PC-9 (cell line): ENCODE data around the gene EGFL6. TPM values are rescaled to one million over a fixed set of nuclear protein-coding genes. Genes with fewer than 3 reads are reported as not detected.

Experiments used
- BruUV-seq: library from RNA; stranded (reverse); fragments of 400-500 nt; replicated peaks from 2 replicates; lab custom pipeline; 2021; lab: Mats Ljungman, UMichigan
- CTCF ChIA-PET: fragments of 300-600 bp; sonication (Branson Sonifier 250); formaldehyde crosslinking; loops from one replicate; lab custom pipeline; 2022; ENCODE audit warnings: antibody characterized with exemption; lab: Charles Lee
- POLR2A ChIA-PET: fragments of 300-600 bp; sonication (Branson Sonifier 250); formaldehyde crosslinking; loops from one replicate; lab custom pipeline; 2022; ENCODE audit warnings: antibody characterized with exemption; ENCODE audit not compliant: unreplicated experiment; lab: Charles Lee
- DNase-seq, 2 experiments: peaks; one replicate each; pipeline versions ENCODE4 v3.0.0 to v3.0.0-alpha.2; 2015 to 2022; ENCODE audit warnings: mixed read lengths in 1 of 2
- H2AFZ ChIP-seq: fragments of 200-600 bp; sonication (generic); 2 replicates; pipeline ENCODE4 v1.8.1; 2017; ENCODE audit warnings: antibody characterized with exemption
- H3F3A ChIP-seq: fragments of 200-600 bp; sonication (generic); 2 replicates; pipeline ENCODE4 v1.8.1; 2017; ENCODE audit warnings: antibody characterized with exemption, mild to moderate bottlenecking, low read depth; ENCODE audit not compliant: insufficient read depth
- H3K27ac ChIP-seq: fragments of 200-600 bp; sonication (generic); 2 replicates; pipeline ENCODE4 v1.6.1; 2016; ENCODE audit warnings: mixed run types
- H3K27me3 ChIP-seq: fragments of 200-600 bp; sonication (generic); 2 replicates; pipeline ENCODE4 v1.6.1; 2016; ENCODE audit warnings: low read depth, mixed run types; ENCODE audit not compliant: insufficient read depth
- H3K36me3 ChIP-seq: fragments of 200-600 bp; sonication (generic); 2 replicates; pipeline ENCODE4 v1.6.1; 2016; ENCODE audit warnings: low read depth, mixed run types
- H3K4me1 ChIP-seq: fragments of 200-600 bp; sonication (generic); replicated peaks from 2 replicates; pipeline ENCODE4 v1.6.1; 2016; ENCODE audit warnings: mixed run types; ENCODE audit not compliant: insufficient read depth
- H3K4me2 ChIP-seq: fragments of 200-600 bp; sonication (generic); 2 replicates; pipeline ENCODE4 v1.6.1; 2017; ENCODE audit warnings: mixed run types
- H3K4me3 ChIP-seq: fragments of 200-600 bp; sonication (generic); 2 replicates; pipeline ENCODE4 v1.6.1; 2016; ENCODE audit warnings: mixed run types
- H3K79me2 ChIP-seq: fragments of 200-600 bp; sonication (generic); 2 replicates; pipeline ENCODE4 v1.6.1; 2017; ENCODE audit warnings: low read depth, mixed run types
- H3K9me2 ChIP-seq: fragments of 200-600 bp; sonication (generic); 2 replicates; pipeline ENCODE4 v1.8.1; 2017; ENCODE audit warnings: mild to moderate bottlenecking; ENCODE audit not compliant: insufficient read depth
- H3K9me3 ChIP-seq: fragments of 200-600 bp; sonication (generic); 2 replicates; pipeline ENCODE4 v1.8.1; 2016; ENCODE audit warnings: low read depth; ENCODE audit not compliant: insufficient read depth
- H4K20me1 ChIP-seq: fragments of 200-600 bp; sonication (generic); 2 replicates; pipeline ENCODE4 v1.8.1; 2017; ENCODE audit not compliant: insufficient read depth
- EZH2 ChIP-seq: fragments of 200-600 bp; sonication (generic); IDR thresholded peaks from 2 replicates; pipeline ENCODE4 v1.8.0; 2017; ENCODE audit warnings: antibody characterized with exemption, low read depth
- intact Hi-C: fragments of 100-400 bp; cut with micrococcal nuclease; formaldehyde crosslinking; loops from one replicate; pipeline ENCODE4 v1.10.0; 2022; ENCODE audit not compliant: unreplicated experiment
- total RNA-seq: library from RNA; stranded (reverse); gene quantifications from 2 replicates; pipeline ENCODE4 v1.2.3, GENCODE V29; 2021
- TF ChIP-seq, protein P1 (sequence below): fragments of 200-600 bp; sonication (generic); conservative IDR thresholded peaks from 2 replicates; pipeline ENCODE4 v1.6.1; 2017; ENCODE audit warnings: mixed run types, antibody characterized with exemption, mild to moderate bottlenecking, moderate library complexity

Gene EGFL6
- total RNA-seq, 1 experiment from 2014 or later, result not detected

DNA sequence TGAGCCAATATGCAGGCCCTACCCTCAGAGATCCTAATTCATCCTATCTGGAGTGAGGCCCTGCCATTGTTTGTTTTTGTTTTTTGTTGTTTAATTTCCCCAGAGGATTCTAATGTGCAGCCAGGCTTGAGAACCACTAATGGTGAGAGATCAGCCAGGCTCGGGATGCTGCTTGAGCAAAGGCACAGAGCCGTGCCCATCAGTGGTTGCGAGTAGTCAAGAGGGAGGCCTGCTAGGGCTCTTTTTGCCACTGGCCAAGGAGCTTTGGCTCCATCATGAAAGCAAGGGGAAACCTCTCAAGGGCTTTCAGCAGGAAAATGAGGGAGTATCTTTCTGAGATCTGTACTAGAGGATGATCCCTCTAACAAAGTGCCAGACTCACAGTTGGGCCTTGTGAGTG is 86.3 kb downstream of the EGFL6 start:
- intact Hi-C loops, result no loop called here
- H3K27me3 ChIP-seq, result no peaks in the 10 kb centered on the region
- H2AFZ ChIP-seq, result no peak overlapping the region
- H3K27ac ChIP-seq, result no peak overlapping the region
- no peaks in the 10 kb centered on the region for H3K9me3 ChIP-seq
- H3K4me1 ChIP-seq, result peaks cover 33% of the 10 kb centered on the region
- no peaks in the 10 kb centered on the region for H4K20me1 ChIP-seq
- H3K4me3 ChIP-seq, result no peak overlapping the region
- peaks cover 35% of the 10 kb centered on the region for H3F3A ChIP-seq
- H3K79me2 ChIP-seq, result 0 out of 2 replicates have a peak, but pooled peaks cover 5% of the 10 kb centered on the region
- POLR2A ChIA-PET, result no interaction called here
- H3K9me2 ChIP-seq, result no peaks in the 10 kb centered on the region
- no peaks in the 10 kb centered on the region for H3K36me3 ChIP-seq
- no TSS peak for BruUV-seq
- DNase-seq, result no peak
- no peak overlapping the region for H3K4me2 ChIP-seq
- no peak for TF ChIP-seq EZH2
- TF ChIP-seq, protein P1, sequence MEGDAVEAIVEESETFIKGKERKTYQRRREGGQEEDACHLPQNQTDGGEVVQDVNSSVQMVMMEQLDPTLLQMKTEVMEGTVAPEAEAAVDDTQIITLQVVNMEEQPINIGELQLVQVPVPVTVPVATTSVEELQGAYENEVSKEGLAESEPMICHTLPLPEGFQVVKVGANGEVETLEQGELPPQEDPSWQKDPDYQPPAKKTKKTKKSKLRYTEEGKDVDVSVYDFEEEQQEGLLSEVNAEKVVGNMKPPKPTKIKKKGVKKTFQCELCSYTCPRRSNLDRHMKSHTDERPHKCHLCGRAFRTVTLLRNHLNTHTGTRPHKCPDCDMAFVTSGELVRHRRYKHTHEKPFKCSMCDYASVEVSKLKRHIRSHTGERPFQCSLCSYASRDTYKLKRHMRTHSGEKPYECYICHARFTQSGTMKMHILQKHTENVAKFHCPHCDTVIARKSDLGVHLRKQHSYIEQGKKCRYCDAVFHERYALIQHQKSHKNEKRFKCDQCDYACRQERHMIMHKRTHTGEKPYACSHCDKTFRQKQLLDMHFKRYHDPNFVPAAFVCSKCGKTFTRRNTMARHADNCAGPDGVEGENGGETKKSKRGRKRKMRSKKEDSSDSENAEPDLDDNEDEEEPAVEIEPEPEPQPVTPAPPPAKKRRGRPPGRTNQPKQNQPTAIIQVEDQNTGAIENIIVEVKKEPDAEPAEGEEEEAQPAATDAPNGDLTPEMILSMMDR, result no peak
- CTCF ChIA-PET, result no interaction called here

DNA sequence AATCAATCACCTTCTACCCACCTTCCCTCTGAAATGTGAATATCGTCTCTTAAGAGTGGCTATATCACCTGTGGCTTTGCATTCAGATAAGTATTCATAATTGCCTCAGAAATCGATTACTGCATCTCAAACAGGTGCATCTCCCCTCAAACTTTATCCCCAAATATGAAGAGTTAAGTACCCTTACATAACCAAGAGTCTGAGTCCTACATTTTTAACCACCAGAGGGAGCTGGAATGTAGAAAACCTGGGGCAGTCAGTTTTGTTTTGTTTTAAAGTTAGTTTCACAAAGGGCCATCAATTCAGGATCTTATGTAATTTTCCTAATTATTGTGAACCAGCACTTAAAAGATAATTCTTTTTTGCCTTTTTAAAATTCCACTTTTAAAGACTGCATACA is 89.2 kb downstream of the EGFL6 start:
- peak overlapping the region; percentile 91 for H3K27ac ChIP-seq
- H3K9me3 ChIP-seq, result no peaks in the 10 kb centered on the region
- peaks cover 20% of the 10 kb centered on the region for H3F3A ChIP-seq
- H2AFZ ChIP-seq, result no peak overlapping the region
- H3K36me3 ChIP-seq, result no peaks in the 10 kb centered on the region
- ChIA-PET CTCF (interaction anchor here (1.6 kb wide), 1 partner anchor 11 kb away, joined by 3 read pairs; no protein-coding TSS in a partner anchor), POLR2A (no interaction called here)
- no peaks in the 10 kb centered on the region for H3K27me3 ChIP-seq
- BruUV-seq, result no TSS peak
- H4K20me1 ChIP-seq, result no peaks in the 10 kb centered on the region
- 0 out of 2 replicates have a peak, but pooled peaks cover 5% of the 10 kb centered on the region for H3K79me2 ChIP-seq
- peak overlapping the region; percentile 74 for H3K4me2 ChIP-seq
- peaks cover 24% of the 10 kb centered on the region for H3K4me1 ChIP-seq
- peak in 1 of 2 experiments; percentile 52 for DNase-seq
- intact Hi-C loops, result loop anchor here (1.0 to 2.0 kb wide), 4 partner anchors 33 to 374 kb away; partner anchors contain the start of genes OFD1 and TRAPPC2
- H3K9me2 ChIP-seq, result no peaks in the 10 kb centered on the region
- H3K4me3 ChIP-seq, result peak overlapping the region; percentile 42; the same call in 1 of the 2 replicates
- TF ChIP-seq, protein P1, result peak; percentile 84
- TF ChIP-seq EZH2, result no peak

DNA sequence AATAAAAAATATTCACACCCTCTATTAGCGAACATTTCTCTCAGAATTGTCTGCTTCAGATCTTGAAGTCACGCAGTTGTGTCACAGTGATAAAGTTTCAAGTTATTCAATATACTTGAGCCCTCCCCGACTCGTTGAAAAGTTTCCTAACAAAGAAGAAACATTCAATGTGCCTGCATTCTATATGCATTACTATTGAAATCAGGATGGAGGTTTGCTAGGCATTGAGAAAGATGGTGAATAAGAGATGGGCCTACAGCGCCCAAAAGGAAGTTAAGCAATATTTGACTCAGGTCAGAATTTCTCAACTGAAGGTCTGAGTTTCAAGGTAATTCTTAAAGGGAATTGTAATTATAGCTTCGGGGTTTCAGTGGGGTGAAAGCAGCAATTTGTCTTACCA is 89.7 kb downstream of the EGFL6 start:
- Histone ChIP-seq H3K4me2 (peak overlapping the region; percentile 74), H3K4me3 (peak overlapping the region; percentile 42; the same call in 1 of the 2 replicates), H3K4me1 (peaks cover 20% of the 10 kb centered on the region), H3K36me3 (no peaks in the 10 kb centered on the region), H3K27ac (peak overlapping the region; percentile 91), H3K9me3 (no peaks in the 10 kb centered on the region), H4K20me1 (no peaks in the 10 kb centered on the region), H2AFZ (no peak overlapping the region), H3F3A (peaks cover 16% of the 10 kb centered on the region), H3K9me2 (no peaks in the 10 kb centered on the region), H3K79me2 (0 out of 2 replicates have a peak, but pooled peaks cover 5% of the 10 kb centered on the region), H3K27me3 (no peaks in the 10 kb centered on the region)
- POLR2A ChIA-PET, result interaction anchor here (0.6 kb wide), 1 partner anchor 75 kb away, joined by 5 read pairs; the partner anchor contains the start of genes OFD1 and TRAPPC2
- CTCF ChIA-PET, result interaction anchor here (1.6 kb wide), 1 partner anchor 10 kb away, joined by 3 read pairs; no protein-coding TSS in a partner anchor
- BruUV-seq, result no TSS peak
- no peak for TF ChIP-seq EZH2
- TF ChIP-seq, protein P1, result no peak
- DNase-seq, result peak in 1 of 2 experiments; percentile 84
- intact Hi-C loops, result loop anchor here (2.0 kb wide), 1 partner anchor 374 kb away; no protein-coding TSS in a partner anchor
